CD4-positive, alpha-beta T cell (primary cell): Measurements from ENCODE around the gene MRPL51. TPM values are rescaled to one million over a fixed set of nuclear protein-coding genes. Genes with fewer than 3 reads are reported as not detected.
"Not testable (repeated sequence)": the region's sequence is repeated elsewhere in the genome, so short reads cannot be mapped to it uniquely, and the experiment has no call there.

Experiments used
- ATAC-seq: fragments of 200-7000 bp; cut with Tn5 transposase; one replicate; pipeline ENCODE4 v1.10.0; 2022; ENCODE audit warnings: mild to moderate bottlenecking; ENCODE audit not compliant: poor library complexity
- CTCF ChIA-PET: fragments of 350-600 bp; sonication (Branson Sonifier 250); formaldehyde crosslinking; loops from one replicate; lab custom pipeline; 2021; ENCODE audit warnings: antibody characterized with exemption, inconsistent platforms; lab: Charles Lee
- POLR2A ChIA-PET: fragments of 350-600 bp; sonication (Branson Sonifier 250); formaldehyde crosslinking; loops from one replicate; lab custom pipeline; 2021; ENCODE audit warnings: antibody characterized with exemption, inconsistent platforms; lab: Charles Lee
- DNase-seq, 14 experiments: peaks; one replicate each; pipeline ENCODE4 v3.0.0-alpha.2; 2013 to 2020; ENCODE audit warnings: mixed read lengths in 2 of 14
- H3K27ac ChIP-seq, 2 donors: one replicate each; pipeline versions ENCODE4 v1.5.1 to v1.7.0; 2013; ENCODE audit warnings: low read length in 2 of 2, low read depth in 1 of 2, mild to moderate bottlenecking in 1 of 2
- H3K27me3 ChIP-seq, 2 experiments: 1 replicate in 1 of 2; 2 replicates in 1 of 2; pipeline versions ENCODE4 v1.6.1 to v1.7.0; 2013; ENCODE audit warnings: low read length in 2 of 2, control low read depth in 1 of 2, mild to moderate bottlenecking in 1 of 2, moderate library complexity in 1 of 2; ENCODE audit not compliant: insufficient read depth in 2 of 2, control insufficient read depth in 1 of 2
- H3K36me3 ChIP-seq: one replicate; pipeline ENCODE4 v1.6.1; 2013; ENCODE audit warnings: low read length, control low read depth; ENCODE audit not compliant: insufficient read depth
- H3K4me1 ChIP-seq: one replicate; pipeline ENCODE4 v1.6.1; 2013; ENCODE audit warnings: low read length, control low read depth; ENCODE audit not compliant: insufficient read depth
- H3K4me3 ChIP-seq: one replicate; pipeline ENCODE4 v1.5.1; 2013; ENCODE audit warnings: mild to moderate bottlenecking, low read length, moderate library complexity
- H3K9me3 ChIP-seq, 2 experiments: 1 replicate in 1 of 2; 2 replicates in 1 of 2; pipeline versions ENCODE4 v1.6.1 to v1.7.0; 2013; ENCODE audit warnings: low read length in 2 of 2, mild to moderate bottlenecking in 2 of 2, control low read depth in 1 of 2, moderate library complexity in 1 of 2; ENCODE audit not compliant: control insufficient read depth in 1 of 2, insufficient read depth in 1 of 2
- H3K27ac Mint-ChIP-seq: one replicate; pipeline ENCODE4 v1.8.0; 2020; ENCODE audit warnings: mixed read lengths
- H3K27me3 Mint-ChIP-seq: one replicate; pipeline ENCODE4 v1.8.0; 2021; ENCODE audit warnings: mixed read lengths
- H3K36me3 Mint-ChIP-seq: one replicate; pipeline ENCODE4 v1.8.0; 2021; ENCODE audit warnings: low read depth, mixed read lengths
- H3K4me1 Mint-ChIP-seq: one replicate; pipeline ENCODE4 v1.8.0; 2021; ENCODE audit warnings: low read depth, mixed read lengths
- H3K4me3 Mint-ChIP-seq: one replicate; pipeline ENCODE4 v1.8.0; 2020; ENCODE audit warnings: mild to moderate bottlenecking, mixed read lengths
- H3K9me3 Mint-ChIP-seq: one replicate; pipeline ENCODE4 v1.8.0; 2020; ENCODE audit warnings: mixed read lengths
- intact Hi-C, 2 experiments: fragments of 100-400 bp; cut with DNase I in 1 of 2; cut with micrococcal nuclease in 1 of 2; formaldehyde crosslinking; loops; one replicate each; pipeline versions ENCODE4 v1.15.1 to v1.9.0; 2023 to 2025; cut with DNase I, micrococcal nuclease
- total RNA-seq, 174 experiments: library from RNA in 2 of 174; stranded (reverse) in 2 of 174; gene quantifications; one replicate each; pipeline ENCODE4 v1.2.3 and lab custom pipeline; 2021 to 2026
- TF ChIP-seq, protein P1 (sequence below): fragments of 200-600 bp; IDR thresholded peaks from one replicate; pipeline ENCODE4 v1.8.0; 2022; ENCODE audit warnings: antibody characterized with exemption, mild to moderate bottlenecking

Gene MRPL51
- total RNA-seq, 2 experiments from 2014 or later = 15.1 to 16.7 TPM

DNA sequence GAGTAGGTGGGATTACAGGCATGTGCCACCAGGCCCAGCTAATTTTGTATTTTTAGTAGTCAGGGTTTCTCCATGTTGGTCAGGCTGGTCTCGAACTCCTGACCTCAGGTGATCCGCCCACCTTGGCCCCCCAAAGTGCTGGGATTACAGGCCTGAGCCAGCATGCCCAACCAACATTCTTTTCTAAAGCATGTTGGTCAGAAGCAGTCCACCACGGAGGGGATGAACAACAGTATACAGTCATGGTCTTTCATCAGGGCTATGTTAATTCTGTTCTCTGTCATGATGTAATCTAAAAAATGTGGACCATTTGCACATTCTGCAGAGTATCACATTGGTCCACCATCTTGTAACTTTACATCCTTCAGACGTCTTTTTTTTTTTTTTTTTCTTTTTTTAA is 3.6 kb downstream of the MRPL51 start:
- H3K4me1 Mint-ChIP-seq = peaks cover 23% of the 10 kb centered on the region
- no peaks in the 10 kb centered on the region for H3K9me3 Mint-ChIP-seq
- no peak overlapping the region for H3K4me3 Mint-ChIP-seq
- H3K36me3 ChIP-seq = peaks cover 14% of the 10 kb centered on the region
- peaks cover 28% of the 10 kb centered on the region for H3K36me3 Mint-ChIP-seq
- intact Hi-C loops = no loop called here
- no peaks in the 10 kb centered on the region for H3K9me3 ChIP-seq
- TF ChIP-seq, protein P1, sequence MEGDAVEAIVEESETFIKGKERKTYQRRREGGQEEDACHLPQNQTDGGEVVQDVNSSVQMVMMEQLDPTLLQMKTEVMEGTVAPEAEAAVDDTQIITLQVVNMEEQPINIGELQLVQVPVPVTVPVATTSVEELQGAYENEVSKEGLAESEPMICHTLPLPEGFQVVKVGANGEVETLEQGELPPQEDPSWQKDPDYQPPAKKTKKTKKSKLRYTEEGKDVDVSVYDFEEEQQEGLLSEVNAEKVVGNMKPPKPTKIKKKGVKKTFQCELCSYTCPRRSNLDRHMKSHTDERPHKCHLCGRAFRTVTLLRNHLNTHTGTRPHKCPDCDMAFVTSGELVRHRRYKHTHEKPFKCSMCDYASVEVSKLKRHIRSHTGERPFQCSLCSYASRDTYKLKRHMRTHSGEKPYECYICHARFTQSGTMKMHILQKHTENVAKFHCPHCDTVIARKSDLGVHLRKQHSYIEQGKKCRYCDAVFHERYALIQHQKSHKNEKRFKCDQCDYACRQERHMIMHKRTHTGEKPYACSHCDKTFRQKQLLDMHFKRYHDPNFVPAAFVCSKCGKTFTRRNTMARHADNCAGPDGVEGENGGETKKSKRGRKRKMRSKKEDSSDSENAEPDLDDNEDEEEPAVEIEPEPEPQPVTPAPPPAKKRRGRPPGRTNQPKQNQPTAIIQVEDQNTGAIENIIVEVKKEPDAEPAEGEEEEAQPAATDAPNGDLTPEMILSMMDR = no peak
- peaks cover 11% of the 10 kb centered on the region for H3K4me1 ChIP-seq
- DNase-seq (no peak), ATAC-seq (no peak)
- no peak overlapping the region for H3K27ac Mint-ChIP-seq
- H3K27me3 Mint-ChIP-seq = no peaks in the 10 kb centered on the region
- no peak overlapping the region for H3K4me3 ChIP-seq
- H3K27ac ChIP-seq = no peak overlapping the region
- ChIA-PET CTCF (interaction anchor here (0.6 to 1.1 kb wide), 2 partner anchors 15 to 69 kb away, joined by 3 read pairs; no protein-coding TSS in a partner anchor), POLR2A (interaction anchor here (0.5 to 2.3 kb wide), 3 partner anchors 19 to 28 kb away, joined by 3 to 8 read pairs (median 3); partner anchors contain the start of gene VAMP1)
- H3K27me3 ChIP-seq = no peaks in the 10 kb centered on the region

DNA sequence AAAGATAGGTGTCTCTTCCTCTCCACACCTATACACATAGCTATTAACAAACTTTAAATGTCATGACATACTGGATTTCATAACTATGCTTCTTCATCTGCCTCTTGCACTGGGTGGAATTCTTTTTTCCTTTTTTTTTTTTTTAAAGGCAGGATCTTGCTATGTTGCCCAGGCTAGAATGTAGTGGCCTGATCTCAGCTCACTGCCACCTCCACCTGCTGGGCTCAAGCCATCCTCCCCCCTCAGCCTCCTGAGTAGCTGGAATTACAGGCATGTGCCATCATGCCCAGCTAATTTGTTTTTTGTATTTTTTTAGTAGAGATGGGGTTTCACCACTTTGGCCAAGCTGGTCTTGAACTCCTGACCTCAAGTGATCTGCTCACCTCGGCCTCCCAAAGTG is 4.8 kb downstream of the MRPL51 start:
- intact Hi-C loops = no loop called here
- Mint-ChIP-seq H3K36me3 (peaks cover 18% of the 10 kb centered on the region), H3K9me3 (no peaks in the 10 kb centered on the region), H3K27me3 (no peaks in the 10 kb centered on the region), H3K4me3 (no peak overlapping the region), H3K27ac (no peak overlapping the region), H3K4me1 (peaks cover 16% of the 10 kb centered on the region)
- no peak overlapping the region for H3K27ac ChIP-seq
- H3K9me3 ChIP-seq = no peaks in the 10 kb centered on the region
- H3K4me3 ChIP-seq = no peak overlapping the region
- peaks cover 14% of the 10 kb centered on the region for H3K36me3 ChIP-seq
- TF ChIP-seq, protein P1 = no peak
- peaks cover 10% of the 10 kb centered on the region for H3K4me1 ChIP-seq
- ChIA-PET CTCF (no interaction called here), POLR2A (interaction anchor here (0.9 to 1.2 kb wide), 2 partner anchors 18 to 26 kb away, joined by 3 read pairs; partner anchors contain the start of gene VAMP1)
- ATAC-seq = no peak
- H3K27me3 ChIP-seq = no peaks in the 10 kb centered on the region
- no peak for DNase-seq

DNA sequence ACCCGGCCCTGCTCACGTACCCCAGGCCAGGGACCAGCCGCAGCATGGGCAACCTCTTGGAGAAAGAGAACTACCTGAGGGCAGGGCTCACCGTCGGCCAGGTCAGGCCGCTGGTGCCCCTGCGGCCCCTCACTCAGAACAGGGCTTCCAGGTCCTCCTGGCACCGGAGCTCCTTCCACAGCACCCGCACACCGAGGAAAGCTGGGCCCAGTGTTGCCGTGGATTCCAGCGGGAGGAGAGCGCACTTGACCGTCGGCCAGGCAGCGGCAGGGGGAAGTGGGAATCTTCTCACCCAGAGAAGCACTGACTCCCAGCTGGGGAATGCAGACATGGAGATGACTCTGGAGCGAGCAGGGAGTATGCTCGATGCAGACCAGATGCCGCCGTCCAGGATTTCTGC is 14.6 kb downstream of the MRPL51 start:
- intact Hi-C loops = no loop called here
- no peaks in the 10 kb centered on the region for H3K36me3 Mint-ChIP-seq
- no peaks in the 10 kb centered on the region for H3K27me3 Mint-ChIP-seq
- ChIA-PET CTCF (no interaction called here), POLR2A (no interaction called here)
- H3K27ac Mint-ChIP-seq = no peak overlapping the region
- TF ChIP-seq, protein P1 = no peak
- no peak for ATAC-seq
- no peaks in the 10 kb centered on the region for H3K4me1 Mint-ChIP-seq
- no peak overlapping the region for H3K4me3 Mint-ChIP-seq
- no peaks in the 10 kb centered on the region for H3K9me3 Mint-ChIP-seq
- Histone ChIP-seq H3K27me3 (no peaks in the 10 kb centered on the region), H3K4me1 (no peaks in the 10 kb centered on the region), H3K27ac (no peak overlapping the region), H3K9me3 (no peaks in the 10 kb centered on the region), H3K36me3 (no peaks in the 10 kb centered on the region), H3K4me3 (no peak overlapping the region)
- no peak for DNase-seq

DNA sequence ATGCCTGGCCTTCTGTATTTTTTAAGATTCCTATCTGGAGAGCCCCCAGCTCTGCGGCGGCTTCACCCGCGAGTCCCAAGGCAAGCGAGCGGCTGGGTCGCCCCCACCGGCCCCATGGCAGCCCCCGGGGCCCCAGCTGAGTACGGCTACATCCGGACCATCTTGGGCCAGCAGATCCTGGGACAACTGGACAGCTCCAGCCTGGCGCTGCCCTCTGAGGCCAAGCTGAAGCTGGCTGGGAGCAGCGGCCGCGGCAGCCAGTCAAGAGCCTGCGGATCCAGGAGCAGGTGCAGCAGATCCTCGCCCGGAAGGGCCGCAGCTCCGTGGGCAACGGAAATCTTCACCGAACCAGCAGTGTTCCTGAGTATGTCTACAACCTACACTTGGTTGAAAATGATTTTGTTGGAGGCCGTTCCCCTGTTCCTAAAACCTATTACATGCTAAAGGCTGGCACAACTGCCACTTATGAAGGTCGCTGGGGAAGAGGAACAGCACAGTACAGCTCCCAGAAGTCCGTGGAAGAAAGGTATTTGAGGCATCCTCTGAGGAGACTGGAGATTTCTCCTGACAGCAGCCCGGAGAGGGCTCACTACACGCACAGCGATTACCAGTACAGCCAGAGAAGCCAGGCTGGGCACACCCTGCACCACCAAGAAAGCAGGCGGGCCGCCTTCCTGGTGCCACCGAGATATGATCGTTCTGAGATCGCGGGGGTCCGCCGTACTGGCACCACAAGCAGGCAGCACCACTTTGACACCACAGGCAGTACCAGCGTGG is 15.3 kb downstream of the MRPL51 start:
- DNase-seq, intact Hi-C loops, POLR2A ChIA-PET, H3K4me1 ChIP-seq, H3K4me3 Mint-ChIP-seq, ATAC-seq, H3K27ac ChIP-seq, H3K4me3 ChIP-seq, H3K9me3 ChIP-seq, H3K4me1 Mint-ChIP-seq, H3K27ac Mint-ChIP-seq, H3K27me3 ChIP-seq, H3K36me3 Mint-ChIP-seq, CTCF ChIA-PET, H3K36me3 ChIP-seq, H3K9me3 Mint-ChIP-seq, H3K27me3 Mint-ChIP-seq: not testable (repeated sequence)
